ENCODE measurements around the gene RAB30. TPM values are rescaled to one million over a fixed set of nuclear protein-coding genes. Genes with fewer than 3 reads are reported as not detected.

Gene RAB30
- total and polyA plus RNA-seq, 9 of the 15 experiments (the other 6 are each of a cell fraction or from before 2014, with no cell fraction given) = 0.29 to 1.3 (median 1.0) TPM

GRCh38 chr11:83007909-83008580, 63.7 kb downstream of the RAB30 start (continued):
- TF ChIP-seq MNT (conservative IDR thresholded peaks at IDR 0.05) (peak in 1 of 2 experiments; percentile 48; a peak in 2 of 4 replicates), FOXP1 (CRISPR knock-in tag; IDR thresholded peaks at IDR 0.05) (no peak), BRD4 (IDR thresholded peaks at IDR 0.05) (no peak), RBM39 (optimal IDR thresholded peaks at IDR 0.05; ENCODE audit: low read depth, low read length) (no peak), HMG20B (CRISPR knock-in tag; IDR thresholded peaks at IDR 0.05) (no peak), SP1 (CRISPR knock-in tag; IDR thresholded peaks at IDR 0.05) (no peak), DIDO1 (tag; IDR thresholded peaks at IDR 0.05; ENCODE audit: low read depth) (no peak), ZMIZ1 (IDR thresholded peaks at IDR 0.05; ENCODE audit: low read depth in 2 of 2, low read length in 2 of 2) (peak in 1 of 2 experiments; percentile 82; a peak in 2 of 4 replicates), NFE2 (IDR thresholded peaks at IDR 0.05; ENCODE audit: low read depth) (no peak), RBM34 (IDR thresholded peaks at IDR 0.05; ENCODE audit: borderline replicate concordance, insufficient read depth, low read length) (no peak), ID3 (CRISPR knock-in tag; IDR thresholded peaks at IDR 0.05) (no peak), ID3 (tag; IDR thresholded peaks at IDR 0.05) (0 out of 2 replicates have a peak, but pooled peaks have one; percentile 48), ZBTB43 (CRISPR knock-in tag; IDR thresholded peaks at IDR 0.05) (no peak), PBX2 (CRISPR knock-in tag; IDR thresholded peaks at IDR 0.05; ENCODE audit: low read depth) (no peak), PBX2 (tag; conservative IDR thresholded peaks at IDR 0.05; ENCODE audit: low read depth) (no peak), NFATC3 (IDR thresholded peaks at IDR 0.05) (no peak), USF1 (CRISPR knock-in tag; IDR thresholded peaks at IDR 0.05) (no peak), ZNF347 (CRISPR knock-in tag; IDR thresholded peaks at IDR 0.05; ENCODE audit: low read depth) (no peak)
